ENCODE results near the gene MARK2. TPM values are rescaled to one million over a fixed set of nuclear protein-coding genes. Genes with fewer than 3 reads are reported as not detected.
A peak's percentile ranks its signal among the peaks of the same experiment; 100 is the strongest.

The MARK2 gene
- polyA plus RNA-seq, 3 donors = 32.4 to 55.7 (median 33.3) TPM

- Histone ChIP-seq H3K27me3 (ENCODE audit: control insufficient read depth in 2 of 2, insufficient read depth in 2 of 2, low read length in 2 of 2) (no peaks in the 10 kb centered on the region), H3K27ac (ENCODE audit: low read depth in 1 of 2, low read length in 2 of 2) (peak overlapping the region; percentile 51 to 81), H3K9me3 (replicated peaks in 1 of 2; ENCODE audit: control insufficient read depth in 1 of 2, insufficient read depth in 1 of 2, low read length in 2 of 2) (no peaks in the 10 kb centered on the region), H3K9ac (ENCODE audit: insufficient read depth, low read length, poor library complexity, severe bottlenecking) (peak overlapping the region; percentile 53), H3K4me3 (replicated peaks in 1 of 3; ENCODE audit: low read depth in 2 of 3, low read length in 3 of 3) (no peak overlapping the region), H4K20me1 (ENCODE audit: insufficient read depth, low read length) (peaks cover 99% of the 10 kb centered on the region), H3K4me2 (replicated peaks; ENCODE audit: extremely low read depth, low read length, poor library complexity, severe bottlenecking) (no peak overlapping the region), H2AFZ (ENCODE audit: insufficient read depth, low read depth, low read length, poor library complexity, severe bottlenecking) (no peak overlapping the region), H3K79me2 (ENCODE audit: insufficient read depth, low read length) (peaks cover 98% of the 10 kb centered on the region), H3K36me3 (replicated peaks in 1 of 2; ENCODE audit: control insufficient read depth in 1 of 2, insufficient read depth in 2 of 2, low read length in 2 of 2) (peaks cover 22 to 53% of the 10 kb centered on the region in 2 donors), H3K4me1 (ENCODE audit: control insufficient read depth in 1 of 2, insufficient read depth in 2 of 2, low read length in 2 of 2) (peaks cover 41 to 48% of the 10 kb centered on the region in 2 donors)
- intact Hi-C loops (cut with micrococcal nuclease) = loop anchor here in 1 of 2 donors (5.0 kb wide), 1 partner anchor 52 kb away; the partner anchor contains the start of gene MARK2
- Mint-ChIP-seq H3K36me3 (peaks cover 17 to 45% of the 10 kb centered on the region in 2 donors), H3K27ac (peak overlapping the region in 4 of 7 donors; percentile 61 to 96 (median 86)), H3K4me1 (peaks cover 74% of the 10 kb centered on the region), H3K4me3 (peak overlapping the region in 1 of 2 donors; percentile 77), H3K9me3 (no peaks in the 10 kb centered on the region), H3K27me3 (ENCODE audit: low read depth in 3 of 3) (peaks cover 0 to 4% (median 2%) of the 10 kb centered on the region in 3 donors)
- TF ChIP-seq CTCF (IDR thresholded peaks at IDR 0.05) = no peak
- 94% methylated on average over 6 of the region's 6 CpGs for WGBS (ENCODE audit: insufficient coverage)
- DNase-seq = no peak
Measured at GRCh38 chr11:63889344-63889743, 50.4 kb downstream of the MARK2 start.

- peaks cover 0 to 4% (median 2%) of the 10 kb centered on the region in 3 donors for H3K27me3 Mint-ChIP-seq (ENCODE audit: low read depth in 3 of 3)
- Histone ChIP-seq H3K4me1 (ENCODE audit: control insufficient read depth in 1 of 2, insufficient read depth in 2 of 2, low read length in 2 of 2) (peaks cover 41 to 48% of the 10 kb centered on the region in 2 donors), H2AFZ (ENCODE audit: insufficient read depth, low read depth, low read length, poor library complexity, severe bottlenecking) (no peak overlapping the region), H3K9me3 (replicated peaks in 1 of 2; ENCODE audit: control insufficient read depth in 1 of 2, insufficient read depth in 1 of 2, low read length in 2 of 2) (no peaks in the 10 kb centered on the region), H3K79me2 (ENCODE audit: insufficient read depth, low read length) (peaks cover 97% of the 10 kb centered on the region), H3K27ac (ENCODE audit: low read depth in 1 of 2, low read length in 2 of 2) (peak overlapping the region in 1 of 2 donors; percentile 81), H3K36me3 (replicated peaks in 1 of 2; ENCODE audit: control insufficient read depth in 1 of 2, insufficient read depth in 2 of 2, low read length in 2 of 2) (peaks cover 27 to 54% of the 10 kb centered on the region in 2 donors), H3K27me3 (ENCODE audit: control insufficient read depth in 2 of 2, insufficient read depth in 2 of 2, low read length in 2 of 2) (no peaks in the 10 kb centered on the region), H3K4me2 (replicated peaks; ENCODE audit: extremely low read depth, low read length, poor library complexity, severe bottlenecking) (no peak overlapping the region), H3K4me3 (replicated peaks in 1 of 3; ENCODE audit: low read depth in 2 of 3, low read length in 3 of 3) (no peak overlapping the region), H4K20me1 (ENCODE audit: insufficient read depth, low read length) (peaks cover 99% of the 10 kb centered on the region), H3K9ac (ENCODE audit: insufficient read depth, low read length, poor library complexity, severe bottlenecking) (no peak overlapping the region)
- peaks cover 23 to 44% of the 10 kb centered on the region in 2 donors for H3K36me3 Mint-ChIP-seq
- no peak overlapping the region for H3K4me3 Mint-ChIP-seq
- peak overlapping the region in 4 of 7 donors; percentile 18 to 80 (median 49) for H3K27ac Mint-ChIP-seq
- H3K9me3 Mint-ChIP-seq = no peaks in the 10 kb centered on the region
- WGBS (ENCODE audit: insufficient coverage) = 91% methylated on average over 6 of the region's 7 CpGs
- no peak for TF ChIP-seq CTCF (IDR thresholded peaks at IDR 0.05)
- intact Hi-C loops (cut with micrococcal nuclease) = no loop called here
- peaks cover 67% of the 10 kb centered on the region for H3K4me1 Mint-ChIP-seq
- no peak for DNase-seq
Measured at GRCh38 chr11:63890368-63890767, 51.5 kb downstream of the MARK2 start.

Measured in CD14-positive monocyte (primary cell).